ENCODE data around the gene ERN2.

ERN2 gene

DNA sequence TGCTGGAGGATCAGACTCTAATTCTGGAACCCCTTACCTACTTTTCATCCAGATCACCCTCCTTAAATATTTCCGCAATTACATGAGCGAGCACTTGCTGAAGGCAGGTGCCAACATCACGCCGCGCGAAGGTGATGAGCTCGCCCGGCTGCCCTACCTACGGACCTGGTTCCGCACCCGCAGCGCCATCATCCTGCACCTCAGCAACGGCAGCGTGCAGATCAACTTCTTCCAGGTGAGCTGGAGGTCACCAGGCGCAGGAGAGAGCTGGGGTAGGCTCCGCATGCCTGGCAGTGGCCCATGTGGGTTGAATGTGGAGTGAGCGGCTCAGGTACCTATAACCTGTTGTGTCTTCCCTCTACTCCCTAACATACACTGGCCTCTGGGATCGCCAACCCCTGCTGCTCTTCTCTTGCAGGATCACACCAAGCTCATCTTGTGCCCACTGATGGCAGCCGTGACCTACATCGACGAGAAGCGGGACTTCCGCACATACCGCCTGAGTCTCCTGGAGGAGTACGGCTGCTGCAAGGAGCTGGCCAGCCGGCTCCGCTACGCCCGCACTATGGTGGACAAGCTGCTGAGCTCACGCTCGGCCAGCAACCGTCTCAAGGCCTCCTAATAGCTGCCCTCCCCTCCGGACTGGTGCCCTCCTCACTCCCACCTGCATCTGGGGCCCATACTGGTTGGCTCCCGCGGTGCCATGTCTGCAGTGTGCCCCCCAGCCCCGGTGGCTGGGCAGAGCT, 23.4 kb downstream of the ERN2 start:
- DNase-seq (ENCODE audit: low read depth in 2 of 2): no peak

DNA sequence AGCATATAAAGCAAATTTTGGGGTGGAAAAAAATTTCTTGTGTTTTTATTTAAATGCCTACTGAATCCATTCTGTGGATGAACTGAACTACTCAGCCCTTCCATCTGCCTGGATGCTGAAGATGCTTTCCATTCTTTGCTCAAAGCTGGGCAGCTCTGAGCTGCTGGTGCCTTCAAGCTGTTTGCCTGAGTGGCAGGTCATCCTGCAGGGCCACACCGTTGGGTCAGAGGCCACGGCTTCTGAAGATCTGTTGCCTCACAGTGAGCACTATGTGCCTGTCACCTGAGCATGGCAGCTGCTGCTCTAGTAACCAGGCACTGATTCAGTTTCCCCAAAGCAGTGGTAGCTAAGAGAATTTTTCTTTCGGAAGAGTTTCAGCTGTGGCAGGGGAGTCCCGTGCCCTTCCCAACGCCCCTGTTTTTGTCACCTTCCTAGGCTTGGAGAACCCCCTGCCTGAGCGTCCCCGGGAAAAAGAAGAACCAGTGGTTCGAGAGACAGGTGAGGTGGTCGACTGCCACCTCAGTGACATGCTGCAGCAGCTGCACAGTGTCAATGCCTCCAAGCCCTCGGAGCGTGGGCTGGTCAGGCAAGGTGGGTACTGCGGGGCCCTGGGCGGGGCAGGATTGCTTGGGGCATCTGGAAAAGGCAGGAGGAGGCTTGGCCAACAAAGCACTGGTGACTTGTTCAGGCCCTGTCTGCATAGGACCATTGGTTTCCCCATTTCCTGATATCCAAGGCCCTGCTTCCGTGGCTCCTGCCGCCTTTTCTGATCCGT, 25.8 kb downstream of the ERN2 start:
- no peak for DNase-seq (ENCODE audit: low read depth in 2 of 2)

DNA sequence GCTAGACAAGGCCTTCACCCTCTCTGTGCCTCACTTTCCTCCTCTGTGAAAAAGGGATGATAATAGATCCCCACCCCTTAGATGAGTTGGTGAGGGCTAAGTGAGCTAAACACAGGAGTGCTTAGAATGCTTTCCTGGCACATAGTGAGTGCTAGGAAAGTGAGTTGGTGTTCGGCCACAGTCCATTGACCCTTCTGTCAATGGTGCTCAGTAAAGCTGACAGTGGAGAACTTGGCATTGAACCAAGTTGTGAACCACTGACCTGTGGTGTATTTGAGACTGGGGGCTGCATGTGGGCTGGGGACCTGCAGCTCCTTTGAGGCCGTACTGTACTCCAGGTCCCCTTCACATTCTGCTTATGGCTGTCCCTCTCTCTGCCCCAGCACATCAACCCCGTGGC, 29.5 kb downstream of the ERN2 start:
- no peak for DNase-seq (ENCODE audit: low read depth in 2 of 2)

DNA sequence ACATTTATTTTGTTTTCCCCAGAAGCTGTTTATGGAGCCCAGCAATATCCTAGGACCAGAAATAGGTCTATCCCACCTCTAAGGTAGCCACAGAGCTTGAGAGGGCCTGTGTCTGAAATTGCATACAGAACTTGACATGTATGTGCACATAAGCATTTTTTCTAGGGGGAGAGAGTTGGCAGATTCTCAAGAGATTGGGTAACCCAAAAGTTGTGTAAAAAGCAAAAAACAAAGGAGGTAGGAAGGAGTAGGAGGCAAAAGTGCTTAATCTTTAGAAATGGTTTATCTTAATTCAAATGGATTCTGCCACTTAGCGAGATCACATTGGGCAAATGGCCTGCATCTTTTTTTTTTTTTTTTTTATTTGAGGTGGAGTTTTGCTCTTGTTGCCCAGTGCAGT, 30.8 kb downstream of the ERN2 start:
- no peak for DNase-seq (ENCODE audit: low read depth in 2 of 2)

DNA sequence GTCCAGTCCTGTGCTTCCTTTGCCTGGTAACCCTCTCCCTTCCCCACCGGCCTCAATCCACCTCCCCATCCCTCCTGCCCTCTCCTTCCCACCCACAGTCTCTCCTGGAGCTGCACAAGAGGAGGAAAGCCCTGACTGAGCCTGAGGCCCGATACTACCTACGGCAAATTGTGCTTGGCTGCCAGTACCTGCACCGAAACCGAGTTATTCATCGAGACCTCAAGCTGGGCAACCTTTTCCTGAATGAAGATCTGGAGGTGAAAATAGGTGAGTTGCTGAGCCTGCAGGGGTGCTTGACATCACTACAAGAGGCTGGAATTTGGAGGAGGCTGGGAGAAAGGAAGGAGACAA, 33.1 kb downstream of the ERN2 start:
- DNase-seq (ENCODE audit: low read depth in 2 of 2): no peak

DNA sequence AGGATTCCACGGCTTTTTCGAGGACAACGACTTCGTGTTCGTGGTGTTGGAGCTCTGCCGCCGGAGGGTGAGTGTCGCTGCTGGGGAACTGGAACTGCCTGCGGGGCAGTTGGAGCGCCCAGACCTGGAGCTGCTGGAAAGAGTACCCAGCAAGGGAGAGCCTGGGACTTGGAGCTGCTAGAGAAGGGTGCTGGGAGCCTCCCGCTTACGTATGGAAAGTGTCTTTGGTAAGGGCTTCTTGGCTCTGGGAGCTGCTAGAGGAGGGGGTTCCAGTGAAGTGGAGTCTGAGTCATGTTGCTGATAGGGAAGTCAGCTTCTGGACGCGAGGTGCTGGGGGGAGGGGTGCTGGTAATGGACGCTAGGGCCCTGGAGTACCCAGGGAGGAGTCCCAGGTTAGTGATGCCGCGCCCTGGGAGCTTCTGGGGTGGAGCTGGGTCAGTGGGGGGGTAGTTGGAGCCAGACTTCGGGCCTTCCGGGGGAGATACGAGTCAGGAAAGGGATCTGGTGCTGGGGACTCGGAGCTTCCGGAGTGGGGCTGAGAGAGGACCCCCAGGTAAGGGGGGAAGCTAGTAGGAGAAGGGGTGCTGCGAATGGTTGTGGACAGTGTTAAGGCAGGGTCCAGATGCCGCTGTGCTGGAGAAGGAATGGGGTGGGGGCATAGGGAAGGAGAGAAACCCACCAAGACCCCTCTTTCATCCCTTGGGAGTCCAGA, 33.6 kb downstream of the ERN2 start:
- peak in 1 of 2 experiments; percentile 26 for DNase-seq (ENCODE audit: low read depth in 2 of 2)

DNA sequence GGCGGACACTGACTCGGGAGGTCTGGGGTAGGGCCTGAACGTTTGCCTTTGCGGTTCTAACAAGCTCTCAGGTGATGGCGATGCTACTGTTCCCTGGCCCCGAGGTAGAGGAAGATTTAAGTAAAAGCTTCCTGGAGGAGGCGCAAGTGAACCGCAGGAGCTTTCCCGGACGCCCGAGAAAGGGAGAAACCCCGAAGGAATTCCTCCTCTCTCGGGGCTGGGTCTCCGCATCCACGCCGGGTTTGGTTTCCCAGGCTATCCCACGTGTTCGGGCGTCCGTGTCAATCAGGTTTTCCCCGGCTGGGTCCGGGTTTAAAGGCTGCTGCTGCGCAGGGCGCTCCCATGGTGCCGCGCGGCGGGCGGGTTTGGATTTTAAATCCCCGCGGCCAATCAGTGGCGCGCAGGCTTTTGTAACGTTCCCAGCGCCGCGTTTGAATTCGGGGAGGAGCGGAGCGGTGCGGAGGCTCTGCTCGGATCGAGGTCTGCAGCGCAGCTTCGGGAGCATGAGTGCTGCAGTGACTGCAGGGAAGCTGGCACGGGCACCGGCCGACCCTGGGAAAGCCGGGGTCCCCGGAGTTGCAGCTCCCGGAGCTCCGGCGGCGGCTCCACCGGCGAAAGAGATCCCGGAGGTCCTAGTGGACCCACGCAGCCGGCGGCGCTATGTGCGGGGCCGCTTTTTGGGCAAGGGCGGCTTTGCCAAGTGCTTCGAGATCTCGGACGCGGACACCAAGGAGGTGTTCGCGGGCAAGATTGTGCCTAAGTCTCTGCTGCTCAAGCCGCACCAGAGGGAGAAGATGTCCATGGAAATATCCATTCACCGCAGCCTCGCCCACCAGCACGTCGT, 34.4 kb downstream of the ERN2 start, which contains the start of gene PLK1:
PLK1 (plus strand) TSS at position 460 of the 844 bp plus-strand sequence; CDS start at position 504, 44 bp downstream.
- DNase-seq (ENCODE audit: low read depth in 2 of 2): peak; percentile 58 to 80

DNA sequence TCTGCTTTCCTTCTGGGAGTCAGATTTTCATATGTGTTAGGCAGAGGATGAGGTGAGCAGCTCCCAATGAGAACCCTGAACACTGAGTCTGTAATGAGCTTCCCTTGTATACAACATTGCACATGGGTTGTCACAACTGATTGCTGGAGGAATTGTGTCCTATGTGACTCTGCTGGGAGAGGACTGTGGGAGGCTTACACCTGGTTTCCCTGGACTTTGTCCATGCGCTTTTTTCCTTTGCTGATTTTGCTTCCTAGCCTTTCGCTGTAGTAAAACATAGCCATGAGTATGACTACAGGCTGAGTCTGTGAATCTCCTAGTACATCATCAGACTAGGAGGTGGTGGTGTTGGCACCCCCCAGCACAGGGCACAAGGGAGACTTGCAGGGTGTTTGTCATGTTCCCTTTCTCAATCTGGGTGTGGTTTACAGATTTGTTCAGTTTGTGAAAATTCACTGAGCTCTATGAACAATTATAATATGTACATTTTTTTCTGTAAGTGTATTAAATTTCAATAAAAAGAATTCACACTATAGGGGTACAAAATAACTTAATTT, 36.0 kb downstream of the ERN2 start:
- DNase-seq (ENCODE audit: low read depth in 2 of 2): no peak

DNA sequence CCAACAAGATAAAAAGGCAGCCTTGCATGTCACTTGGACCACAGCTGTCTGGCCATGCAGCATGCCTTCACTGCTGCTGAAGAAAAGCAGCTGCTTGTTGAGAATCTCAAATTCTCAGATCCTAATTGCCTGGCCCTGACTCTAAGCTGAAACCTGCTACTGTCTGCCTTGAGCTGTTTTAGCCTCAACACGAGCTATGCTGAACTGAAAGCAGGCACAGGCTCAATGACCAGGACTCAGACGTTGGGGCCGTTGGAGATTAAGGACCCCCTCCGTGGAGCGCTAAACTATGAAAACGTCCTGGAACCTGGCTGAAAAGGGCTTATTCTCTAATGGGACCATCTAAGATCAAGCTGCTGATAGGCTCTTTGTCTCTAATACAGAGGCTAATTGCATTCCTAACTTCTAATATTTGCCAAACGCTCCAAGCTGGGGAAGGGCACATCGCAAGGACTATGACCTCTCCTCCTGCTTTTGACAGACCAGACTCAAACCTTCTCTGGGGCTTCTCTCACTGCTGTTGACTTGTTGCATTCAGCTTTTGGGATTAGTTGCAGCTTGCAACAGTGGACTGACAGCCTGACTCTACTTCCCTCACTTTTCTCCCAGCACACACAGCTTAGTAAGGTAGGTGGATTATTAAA, 38.9 kb downstream of the ERN2 start:
- no peak for DNase-seq (ENCODE audit: low read depth in 2 of 2)

DNA sequence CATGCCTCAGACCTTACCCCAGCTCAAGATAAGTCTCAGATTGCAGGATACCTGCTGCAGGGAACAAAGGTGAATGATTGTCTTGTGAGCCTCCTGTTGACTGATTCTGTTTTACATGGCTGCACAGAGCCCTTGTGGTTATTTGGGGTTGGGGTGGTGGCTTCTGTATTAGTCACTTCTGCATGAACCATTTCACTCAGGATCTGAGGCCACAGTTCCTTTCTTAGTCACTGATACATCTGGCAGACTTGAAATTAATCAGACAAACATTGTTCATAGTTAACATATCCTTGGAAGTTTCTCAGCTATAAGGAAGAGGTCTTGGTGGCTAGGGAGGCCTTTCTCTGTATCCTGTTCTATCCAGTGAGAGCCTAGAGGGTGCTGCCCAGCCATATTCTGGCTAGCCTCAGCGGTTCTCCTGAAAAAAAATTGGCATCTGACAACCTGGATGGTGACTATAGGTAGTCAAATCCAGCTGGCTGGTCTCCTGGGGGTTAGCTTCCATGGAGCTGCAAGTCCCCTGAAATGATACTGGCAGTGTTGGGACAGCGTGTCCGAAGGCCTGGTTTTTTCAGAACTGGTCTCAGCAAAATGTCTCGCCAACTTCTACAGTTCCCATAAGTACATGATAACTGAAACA, 42.8 kb downstream of the ERN2 start:
- DNase-seq (ENCODE audit: low read depth in 2 of 2): peak in 1 of 2 experiments; percentile 40

DNA sequence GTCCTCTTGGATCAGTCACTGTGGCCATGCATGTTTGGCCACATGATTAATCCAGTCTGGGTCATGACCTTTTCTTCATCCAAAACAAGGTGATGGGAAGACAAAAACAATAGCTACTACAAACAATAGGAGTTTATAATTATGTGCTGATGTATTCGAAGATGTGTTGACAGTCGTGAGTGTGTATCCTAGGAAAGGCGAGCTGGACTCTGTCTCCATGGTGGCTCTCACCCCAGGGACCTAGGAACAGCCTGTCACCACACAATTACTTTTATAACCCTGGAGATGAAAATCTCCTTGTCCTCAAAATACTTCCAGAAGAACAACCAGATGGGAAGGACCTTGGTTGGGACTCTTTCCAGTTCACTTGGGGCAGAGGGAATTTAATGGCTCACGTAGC, 44.1 kb downstream of the ERN2 start:
- DNase-seq (ENCODE audit: low read depth in 2 of 2): no peak

DNA sequence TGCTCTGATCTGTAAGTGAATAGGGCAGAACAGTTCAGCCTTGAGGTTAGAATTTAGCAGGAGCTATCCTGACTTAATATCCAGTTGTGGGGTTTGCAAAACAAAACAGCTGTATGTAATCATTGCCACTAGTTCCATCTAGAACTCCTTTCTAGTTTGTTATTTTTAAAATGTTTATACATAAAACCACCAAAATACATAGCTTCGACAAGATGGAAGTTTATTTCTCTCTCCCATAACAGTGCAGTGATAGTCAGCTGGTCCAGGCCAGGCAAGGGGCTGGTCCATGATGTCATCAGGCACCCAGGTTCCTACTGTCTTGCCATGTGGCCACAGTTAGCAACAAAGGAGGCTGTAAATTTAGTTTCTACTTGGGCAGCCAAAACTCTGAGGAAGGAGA, 44.8 kb downstream of the ERN2 start:
- DNase-seq (ENCODE audit: low read depth in 2 of 2): no peak

DNA sequence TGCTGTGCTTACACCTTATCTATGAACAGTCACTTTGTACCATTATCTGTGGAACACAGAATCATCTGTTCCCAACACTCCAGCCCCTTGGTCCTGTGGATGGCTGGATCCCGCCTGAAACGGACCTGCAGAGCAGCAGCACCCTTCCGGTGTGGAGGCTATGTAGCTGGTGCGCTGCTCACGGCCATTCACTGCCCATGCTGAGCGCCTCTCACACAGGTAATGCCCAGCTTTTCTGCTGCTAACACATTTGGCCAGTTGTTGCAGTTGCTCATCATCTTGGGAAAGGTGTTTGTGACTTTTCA, 45.7 kb downstream of the ERN2 start:
- no peak for DNase-seq (ENCODE audit: low read depth in 2 of 2)

DNA sequence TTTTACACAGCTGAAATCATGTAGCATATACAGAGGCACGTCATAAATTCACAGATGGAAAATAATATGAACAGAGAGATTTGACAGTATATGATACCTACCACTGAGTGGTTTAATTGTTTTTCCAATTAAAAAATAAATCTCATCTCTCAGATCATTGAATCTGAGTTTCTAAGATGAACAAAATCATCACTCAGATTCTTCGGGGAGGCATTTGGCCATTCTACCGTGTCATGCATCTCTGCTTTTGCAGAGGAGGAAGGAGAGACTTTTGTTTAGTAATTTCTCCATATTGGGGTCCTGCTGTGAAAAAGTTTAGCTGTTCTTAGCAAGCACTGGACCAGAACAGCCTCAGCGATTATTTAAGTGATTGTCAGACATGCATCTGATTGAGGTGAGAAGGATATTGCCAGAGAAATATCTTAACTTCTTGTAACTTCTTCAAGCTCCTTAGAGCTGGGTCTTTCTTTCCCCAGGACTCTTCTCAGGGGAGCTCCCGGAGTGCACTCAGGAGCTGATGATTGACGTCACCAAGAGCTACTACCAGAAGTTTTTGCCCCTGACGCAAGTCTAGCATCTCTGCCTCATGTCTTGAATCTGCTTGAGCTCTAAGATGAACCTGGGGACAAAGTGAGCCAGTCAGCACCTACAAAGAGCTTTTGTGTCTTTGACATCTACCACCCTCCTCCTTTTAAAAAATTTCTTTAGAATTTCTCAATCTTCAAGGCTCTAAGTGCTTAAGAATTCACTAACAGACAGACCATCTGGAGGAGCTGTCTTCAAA, 46.3 kb downstream of the ERN2 start:
- DNase-seq (ENCODE audit: low read depth in 2 of 2): no peak

DNA sequence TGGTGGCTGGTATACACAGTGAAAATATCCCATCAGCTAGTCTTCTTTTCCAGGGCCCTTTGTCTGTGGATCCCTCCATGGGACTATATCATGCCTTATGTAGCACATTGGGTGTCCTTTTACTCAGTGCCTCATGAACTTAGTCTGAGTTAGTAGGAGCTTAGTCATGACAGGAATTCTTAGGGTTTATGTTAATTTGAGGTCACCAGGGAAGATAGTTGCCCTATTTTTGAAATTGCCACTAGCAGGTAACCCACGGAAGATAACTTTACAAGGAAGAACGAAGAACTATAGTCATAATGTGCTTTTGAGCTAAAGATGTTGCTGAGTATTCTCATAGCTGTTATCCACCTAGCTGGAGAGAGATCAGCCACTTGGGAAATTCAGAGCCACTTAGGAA, 49.1 kb downstream of the ERN2 start:
- DNase-seq (ENCODE audit: low read depth in 2 of 2): no peak

DNA sequence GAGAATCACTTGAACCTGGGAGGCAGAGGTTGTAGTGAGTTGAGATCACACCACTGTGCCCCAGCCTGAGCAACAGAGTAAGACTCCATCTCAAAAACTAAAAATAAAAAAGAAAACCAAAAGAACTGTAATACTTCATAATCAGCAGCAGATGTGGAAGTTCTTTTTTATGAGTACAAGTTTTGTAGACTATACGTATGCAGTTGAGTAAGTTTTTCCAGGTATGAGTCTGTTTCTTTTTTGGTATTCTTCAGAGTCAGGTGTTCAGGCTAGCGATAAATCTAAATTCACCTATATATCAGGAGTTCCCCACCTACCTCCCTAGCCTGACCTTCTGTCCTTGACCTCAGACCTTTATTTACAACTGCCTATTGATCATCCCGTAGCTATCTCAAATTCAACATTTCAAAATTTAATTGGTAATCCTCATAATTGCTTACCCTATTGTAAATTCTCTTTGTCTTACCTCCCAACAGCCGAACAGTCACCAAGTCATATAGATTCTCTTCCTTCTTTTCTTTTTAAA, 61.0 kb downstream of the ERN2 start:
- no peak for DNase-seq (ENCODE audit: low read depth in 2 of 2)

DNA sequence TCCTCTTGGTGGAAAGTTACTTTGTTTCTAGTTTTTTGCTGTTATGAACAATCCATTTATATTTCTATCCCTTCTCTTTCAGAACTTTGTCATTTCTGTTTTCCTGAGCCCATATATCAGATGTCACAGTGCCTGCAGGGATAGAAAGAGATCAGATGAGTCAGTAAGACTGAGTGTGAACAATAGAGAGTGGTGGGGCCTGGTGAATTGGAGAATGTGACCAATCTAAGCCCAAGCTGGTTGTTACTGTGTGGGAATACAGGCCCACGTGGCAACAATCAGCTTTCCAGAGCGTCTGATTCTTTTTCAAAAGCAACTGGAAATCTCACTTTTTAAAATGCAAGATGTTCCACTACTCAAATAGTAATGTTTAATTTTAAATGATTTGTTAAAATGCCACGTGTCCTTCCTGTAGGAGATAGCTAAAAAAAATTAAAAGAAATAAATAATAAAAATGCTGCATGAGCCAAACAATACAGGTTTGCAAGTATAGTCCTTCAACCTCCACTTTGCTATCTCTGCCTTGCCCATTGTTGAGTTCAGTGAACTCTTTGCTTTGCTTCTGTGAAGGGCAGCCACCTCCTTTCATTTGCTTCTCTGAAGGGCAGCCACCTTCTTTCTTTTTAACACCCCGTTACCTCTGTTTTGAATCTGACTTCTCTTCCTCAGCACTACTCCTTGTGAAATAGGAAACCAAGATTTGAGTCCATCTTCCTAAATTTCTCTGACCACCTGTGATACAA, 62.2 kb downstream of the ERN2 start:
- no peak for DNase-seq (ENCODE audit: low read depth in 2 of 2)

DNA sequence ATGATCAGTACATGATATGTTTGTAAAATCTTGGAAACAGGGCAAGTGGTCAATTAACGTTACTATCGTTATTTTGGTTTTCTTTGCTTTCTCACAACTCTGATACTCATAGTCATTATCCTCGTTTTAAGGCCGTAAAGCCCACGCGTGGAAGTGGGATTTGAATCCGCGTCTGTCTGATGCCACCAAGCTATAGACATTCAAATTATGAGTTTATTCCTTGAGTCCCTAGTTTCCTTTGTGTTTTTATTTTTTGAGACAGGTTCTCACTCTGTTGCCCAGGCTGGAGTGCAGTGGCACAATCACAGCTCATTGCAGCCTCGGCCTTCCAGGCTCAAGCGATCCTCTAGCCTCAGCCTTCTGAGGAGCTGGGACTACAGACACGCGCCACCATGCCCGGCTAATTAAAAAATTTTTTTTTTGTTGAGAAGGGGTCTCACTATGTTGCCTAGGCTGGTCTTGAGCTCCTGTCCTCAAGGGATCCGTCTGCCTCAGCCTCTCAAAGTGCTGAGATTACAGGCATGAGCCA, 70.7 kb downstream of the ERN2 start:
- DNase-seq (ENCODE audit: low read depth in 2 of 2): no peak

Measured in stimulated activated CD4-positive, alpha-beta T cell treated with anti-CD3 and anti-CD28 coated beads, Interleukin-12 subunit alpha, Interleukin-12 subunit beta, amount 100 ng/mL, for 24 hours (primary cell).